GM10847 (cell line): ENCODE results near the gene UBTD2.

Experiments used
- POLR2A ChIP-seq: IDR thresholded peaks from 2 replicates; pipeline ENCODE4 v1.6.1; 2011; ENCODE audit not compliant: insufficient read length; ENCODE audit errors: extremely low read depth

Gene UBTD2

GRCh38 chr5:172234031-172234430 is 49.5 kb downstream of the UBTD2 start:
- no peak for TF ChIP-seq POLR2A

DNA sequence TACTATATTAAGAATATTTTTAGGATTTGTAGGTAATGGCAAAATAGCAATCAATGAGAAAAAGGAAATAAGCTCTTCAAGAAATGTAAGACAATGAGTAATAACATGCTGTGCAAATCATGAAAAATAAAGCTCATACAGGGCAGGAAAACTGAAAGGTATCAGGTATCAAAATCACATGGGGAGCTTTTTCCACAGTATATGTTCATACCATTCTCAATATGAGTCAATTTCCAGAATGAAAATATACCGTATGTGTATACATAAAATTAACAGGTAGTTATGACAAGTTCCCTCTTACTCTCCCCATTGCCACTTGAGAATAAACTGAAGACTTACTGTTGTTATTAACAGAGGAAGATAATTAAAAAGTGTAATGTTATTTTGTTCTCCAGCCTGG is 53.7 kb downstream of the UBTD2 start:
- no peak for TF ChIP-seq POLR2A

GRCh38 chr5:172224996-172225395 is 58.6 kb downstream of the UBTD2 start:
- TF ChIP-seq POLR2A: no peak

DNA sequence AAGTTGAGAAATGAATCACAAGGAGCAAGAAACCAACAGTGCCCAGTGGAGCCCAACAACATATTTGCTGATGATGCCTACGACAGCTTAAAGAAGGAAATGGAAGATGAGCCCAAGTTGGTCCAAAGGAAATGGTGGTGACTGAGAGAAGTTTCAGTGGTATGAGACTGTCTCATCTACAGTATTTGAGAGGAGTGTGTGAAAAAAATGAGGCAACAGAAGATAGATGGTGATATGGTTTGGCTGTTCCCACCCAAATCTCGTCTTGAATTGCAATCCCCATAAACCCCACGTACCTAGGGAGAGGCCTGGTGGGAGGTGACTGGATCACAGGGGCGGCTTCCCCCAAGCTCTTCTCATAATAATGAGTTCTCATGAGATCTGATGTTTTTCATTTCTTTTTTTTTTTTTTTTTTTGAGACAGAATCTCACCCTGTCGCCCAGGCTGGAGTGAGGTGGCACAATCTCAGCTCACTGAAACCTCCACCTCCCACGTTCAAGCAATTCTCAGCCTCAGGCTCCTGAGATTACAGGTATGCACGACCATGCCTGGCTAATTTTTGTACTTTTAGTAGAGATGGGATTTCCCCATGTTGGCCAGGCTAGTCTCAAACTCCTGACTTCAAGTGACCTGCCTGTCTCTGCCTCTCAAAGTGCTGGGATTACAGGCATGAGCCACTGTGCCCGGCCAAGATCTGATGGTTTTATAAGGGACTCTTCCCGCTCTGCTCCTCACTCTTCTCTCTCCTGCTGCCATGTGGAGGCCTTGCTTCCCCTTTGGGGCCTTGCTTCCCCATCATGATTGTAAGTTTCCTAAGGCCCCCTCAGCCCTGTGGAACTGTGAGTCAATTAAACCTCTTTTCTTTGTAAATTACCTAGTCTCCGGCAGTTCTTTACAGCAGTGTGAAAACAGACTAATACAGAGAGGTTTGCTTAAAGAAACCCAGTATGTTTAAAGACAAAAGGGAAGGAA is 59.4 kb downstream of the UBTD2 start:
- no peak for TF ChIP-seq POLR2A

- TF ChIP-seq POLR2A: no peak
These were observed 64.3 kb downstream of the UBTD2 start for GRCh38 chr5:172219296-172219695.

GRCh38 chr5:172216345-172216744 is 67.2 kb downstream of the UBTD2 start:
- TF ChIP-seq POLR2A: no peak

DNA sequence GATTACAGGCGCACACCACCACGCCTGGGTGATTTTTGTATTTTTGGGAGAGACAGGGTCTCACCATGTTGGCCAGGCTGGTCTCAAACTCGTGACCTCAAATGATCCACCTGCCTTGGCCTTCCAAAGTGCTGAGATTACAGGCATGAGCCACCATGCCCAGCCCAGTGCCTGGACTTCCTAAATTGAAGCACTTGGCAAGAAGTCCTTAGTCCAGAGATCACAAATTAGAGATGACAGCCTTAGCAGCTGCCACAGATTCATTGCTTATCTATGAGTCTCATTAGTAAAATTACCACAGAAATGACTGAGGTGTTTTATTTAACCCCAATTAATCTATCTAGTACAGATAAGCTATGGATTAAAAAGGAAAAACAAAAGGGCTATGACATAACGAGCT is 70.4 kb downstream of the UBTD2 start:
- TF ChIP-seq POLR2A: no peak

GRCh38 chr5:172211676-172212075 is 71.9 kb downstream of the UBTD2 start:
- no peak for TF ChIP-seq POLR2A

DNA sequence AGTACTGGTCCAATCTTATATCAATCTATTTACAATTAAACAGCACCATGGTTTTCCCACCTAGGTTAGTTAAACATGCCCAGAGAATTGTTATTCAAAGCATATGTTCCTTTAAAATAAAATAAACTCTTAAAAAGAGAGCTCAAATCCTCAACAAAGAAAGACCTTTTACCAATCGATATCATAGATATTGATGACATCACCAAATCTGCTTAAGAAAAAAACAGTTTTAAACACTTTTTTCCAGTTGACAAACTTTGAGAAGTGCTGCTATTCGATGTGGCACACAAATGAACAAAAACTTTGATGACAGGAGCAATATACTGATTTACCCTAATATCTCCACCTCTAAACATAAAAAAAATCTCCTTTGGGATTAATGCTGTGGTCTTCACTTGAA is 73.8 kb downstream of the UBTD2 start:
- no peak for TF ChIP-seq POLR2A

- TF ChIP-seq POLR2A: no peak
These were observed 76.1 kb downstream of the UBTD2 start for GRCh38 chr5:172207511-172207910.

GRCh38 chr5:172200476-172200875 is 83.1 kb downstream of the UBTD2 start:
- no peak for TF ChIP-seq POLR2A

DNA sequence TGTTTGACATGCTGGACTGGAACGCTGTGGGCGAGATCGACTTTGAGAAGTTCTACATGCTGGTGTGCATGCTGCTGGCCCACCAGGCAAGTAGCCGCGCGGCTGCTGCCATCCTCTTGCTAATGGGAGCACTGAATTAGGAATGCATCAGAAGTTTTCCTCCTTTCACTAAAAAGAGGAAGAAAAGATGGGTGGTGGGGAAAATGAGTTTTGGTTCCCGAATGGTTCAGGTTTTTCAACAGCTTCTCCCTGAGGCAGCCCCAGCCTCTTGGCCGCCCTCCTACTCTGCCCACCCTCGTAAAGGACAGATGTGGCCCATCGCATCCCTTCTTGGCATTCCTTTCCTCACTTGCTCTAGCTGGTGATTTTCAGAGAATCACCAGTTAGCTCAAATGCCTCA is 84.1 kb downstream of the UBTD2 start:
- no peak for TF ChIP-seq POLR2A

DNA sequence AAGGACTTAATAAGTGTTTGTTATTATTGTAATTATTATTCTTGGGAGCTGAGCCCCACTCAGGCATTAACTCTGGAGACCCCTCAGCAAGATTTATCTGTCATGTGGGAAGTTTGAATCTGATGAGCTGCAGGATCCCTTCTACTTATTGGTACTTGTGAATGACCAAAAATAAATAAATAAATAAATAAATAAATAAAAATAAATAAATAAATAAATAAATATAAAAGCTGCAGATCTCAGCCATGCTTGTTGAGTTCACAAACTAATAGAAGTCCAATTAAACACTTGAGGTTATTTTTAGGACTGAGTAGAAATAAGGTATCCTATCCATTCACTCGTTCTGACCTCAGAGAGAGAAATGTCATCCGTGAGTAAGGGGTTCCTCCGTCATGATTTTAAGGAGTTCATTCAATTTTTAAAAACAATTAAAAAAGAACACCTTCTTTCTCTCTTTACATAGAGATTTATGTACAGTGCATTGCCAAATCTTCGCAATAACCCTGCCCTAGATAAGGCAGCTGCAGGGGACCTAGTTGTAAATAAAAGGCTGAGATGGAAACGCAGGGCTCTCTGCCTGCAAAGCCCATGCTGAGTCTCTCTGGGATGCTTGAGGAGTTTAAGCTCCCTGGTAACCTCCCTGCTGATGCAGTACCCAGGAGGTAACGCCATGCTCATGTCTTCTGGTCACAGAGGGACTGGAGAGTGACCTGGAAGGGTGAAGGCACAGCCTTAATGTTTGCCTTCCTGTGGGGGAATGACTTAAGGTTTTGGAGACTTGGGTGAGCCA is 88.4 kb downstream of the UBTD2 start:
- no peak for TF ChIP-seq POLR2A

GRCh38 chr5:172193872-172194271 is 89.7 kb downstream of the UBTD2 start, which contains the start of gene EFCAB9:
Gene EFCAB9, plus strand, starts transcription at chr5:172194172. Its CDS starts 1 bp downstream, at chr5:172194173.
- TF ChIP-seq POLR2A: no peak

DNA sequence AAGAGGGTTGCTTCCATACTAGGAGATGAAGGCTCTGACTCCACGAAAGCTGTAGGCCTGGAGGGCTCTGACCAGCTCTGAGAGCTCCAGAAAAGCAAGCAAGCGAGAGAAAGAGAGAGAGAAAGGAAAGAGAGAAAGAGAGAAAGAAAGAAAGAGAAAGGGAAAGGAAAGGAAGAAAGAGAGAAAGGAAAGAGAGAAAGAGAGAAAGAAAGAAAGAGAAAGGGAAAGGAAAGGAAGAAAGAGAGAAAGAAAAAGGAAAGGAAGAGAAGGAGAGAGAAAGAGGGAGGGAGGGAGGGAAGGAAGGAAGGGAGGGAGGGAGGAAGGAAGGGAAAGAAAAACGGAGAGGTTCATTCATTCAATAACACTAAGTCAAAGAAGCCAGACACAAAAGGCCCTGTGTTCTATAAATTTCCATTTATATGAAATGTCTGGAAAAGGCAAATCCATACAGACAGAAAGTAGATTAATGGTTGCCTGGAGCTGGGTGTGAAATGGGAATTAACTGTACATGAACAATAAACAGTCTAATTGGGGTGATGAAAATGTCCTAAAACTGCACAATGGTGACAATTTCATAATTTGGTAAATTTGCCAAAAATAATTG is 93.8 kb downstream of the UBTD2 start:
- no peak for TF ChIP-seq POLR2A
